ENCODE measurements around the gene CAMTA1. TPM values are rescaled to one million over a fixed set of nuclear protein-coding genes. Genes with fewer than 3 reads are reported as not detected.

The CAMTA1 gene
- total RNA-seq, 2 experiments from 2014 or later: 43.9 to 73.3 TPM

- no peaks in the 10 kb centered on the region for H3K9me2 ChIP-seq (ENCODE audit: insufficient read depth, low read length)
- no peaks in the 10 kb centered on the region for H3K79me2 ChIP-seq (ENCODE audit: insufficient read depth, low read depth, low read length)
- no peak overlapping the region for H2AFZ ChIP-seq (ENCODE audit: low read length)
- ChIA-PET CTCF (ENCODE audit: unreplicated experiment) (no interaction called here), POLR2A (no interaction called here)
- H3K27ac ChIP-seq (ENCODE audit: low read depth, low read length, poor library complexity, severe bottlenecking): no peak overlapping the region
- no peak for DNase-seq (ENCODE audit: low spot score)
- TF ChIP-seq CTCF (conservative IDR thresholded peaks at IDR 0.05; ENCODE audit: low read length) (no peak), EZH2phosphoT487 (IDR thresholded peaks at IDR 0.05; ENCODE audit: borderline replicate concordance, low read depth, low read length) (no peak)
- BruUV-seq (replicated peaks): no TSS peak
- intact Hi-C loops (cut with micrococcal nuclease; ENCODE audit: unreplicated experiment): no loop called here
- H3K4me2 ChIP-seq (ENCODE audit: low read length): no peak overlapping the region
- H3K36me3 ChIP-seq (ENCODE audit: insufficient read depth, low read length): no peaks in the 10 kb centered on the region
- no peak overlapping the region for H3K4me3 ChIP-seq (ENCODE audit: low read depth, low read length, poor library complexity, severe bottlenecking)
- H3K4me1 ChIP-seq (ENCODE audit: insufficient read depth, low read length, poor library complexity, severe bottlenecking): no peaks in the 10 kb centered on the region
- H4K20me1 ChIP-seq (ENCODE audit: insufficient read depth, low read length): no peaks in the 10 kb centered on the region
- no peaks in the 10 kb centered on the region for H3K9me3 ChIP-seq (ENCODE audit: low read length)
Observed at GRCh38 chr1:7366286-7366954, 581.2 kb downstream of the CAMTA1 start.

GRCh38 chr1:7366955-7367665 is 581.9 kb downstream of the CAMTA1 start:
- no TSS peak for BruUV-seq (replicated peaks)

More at GRCh38 chr1:7366955-7367665, 581.9 kb downstream of the CAMTA1 start:
- H4K20me1 ChIP-seq (ENCODE audit: insufficient read depth, low read length): no peaks in the 10 kb centered on the region
- no peak overlapping the region for H3K27ac ChIP-seq (ENCODE audit: low read depth, low read length, poor library complexity, severe bottlenecking)
- H3K4me2 ChIP-seq (ENCODE audit: low read length): no peak overlapping the region
- intact Hi-C loops (cut with micrococcal nuclease; ENCODE audit: unreplicated experiment): no loop called here
- no peaks in the 10 kb centered on the region for H3K4me1 ChIP-seq (ENCODE audit: insufficient read depth, low read length, poor library complexity, severe bottlenecking)
- TF ChIP-seq EZH2phosphoT487 (IDR thresholded peaks at IDR 0.05; ENCODE audit: borderline replicate concordance, low read depth, low read length) (no peak), CTCF (conservative IDR thresholded peaks at IDR 0.05; ENCODE audit: low read length) (no peak)
- H3K9me3 ChIP-seq (ENCODE audit: low read length): no peaks in the 10 kb centered on the region
- POLR2A ChIA-PET: no interaction called here
- no peaks in the 10 kb centered on the region for H3K9me2 ChIP-seq (ENCODE audit: insufficient read depth, low read length)
- CTCF ChIA-PET (ENCODE audit: unreplicated experiment): no interaction called here
- no peak for DNase-seq (ENCODE audit: low spot score)
- H2AFZ ChIP-seq (ENCODE audit: low read length): no peak overlapping the region
- H3K79me2 ChIP-seq (ENCODE audit: insufficient read depth, low read depth, low read length): no peaks in the 10 kb centered on the region
- no peaks in the 10 kb centered on the region for H3K36me3 ChIP-seq (ENCODE audit: insufficient read depth, low read length)
- no peak overlapping the region for H3K4me3 ChIP-seq (ENCODE audit: low read depth, low read length, poor library complexity, severe bottlenecking)
